Suppressor macrophage treated with lipopolysaccharide for 1 hour (primary cell): ENCODE data around the gene POLR3GL.
"Not testable (repeated sequence)": the region's sequence is repeated elsewhere in the genome, so short reads cannot be mapped to it uniquely, and the experiment has no call there.

Experiments used
- DNase-seq, 3 donors: peaks; one replicate each; pipeline ENCODE4 v3.0.0-alpha.2; 2020 to 2022

POLR3GL gene

GRCh38 chr1:145964328-145965118 is at the start of gene POLR3GL, which contains the start of gene ANKRD34A:
TSS of gene POLR3GL (plus strand) at chr1:145964690. CDS start at chr1:145974866, 10,176 bp downstream.
TSS of gene ANKRD34A (minus strand) at chr1:145964575. CDS start at chr1:145961759, 2,816 bp downstream.
- DNase-seq, result peak; percentile 93 to 95 (median 94)

GRCh38 chr1:145916745-145917144 is 47.7 kb upstream of the POLR3GL start:
- DNase-seq, result no peak

GRCh38 chr1:145917595-145917994 is 46.9 kb upstream of the POLR3GL start:
- DNase-seq, result peak in 1 of 3 donors; percentile 6

GRCh38 chr1:145918144-145918991 is 46.1 kb upstream of the POLR3GL start, which contains the start of gene PEX11B:
TSS of gene PEX11B (minus strand) at chr1:145918717. CDS start at chr1:145918688, 29 bp downstream.
- peak; percentile 91 to 94 (median 94) for DNase-seq

- peak; percentile 48 to 61 (median 55) for DNase-seq
These were observed 45.2 kb upstream of the POLR3GL start for GRCh38 chr1:145918992-145919939.

- DNase-seq, result not testable (repeated sequence)
These were observed 44.2 kb upstream of the POLR3GL start for GRCh38 chr1:145920297-145920696.

GRCh38 chr1:145922266-145922665 is 42.2 kb upstream of the POLR3GL start:
- no peak for DNase-seq

GRCh38 chr1:145926686-145927062 is 37.8 kb upstream of the POLR3GL start:
- peak in 1 of 3 donors; percentile 12 for DNase-seq

- peak; percentile 96 to 99 (median 99) for DNase-seq
These were observed 37.2 kb upstream of the POLR3GL start, which contains the start of gene RBM8A for GRCh38 chr1:145927063-145927886. TSS of gene RBM8A (minus strand) at chr1:145927484. CDS start at chr1:145927426, 58 bp downstream.

GRCh38 chr1:145927916-145928643 is 36.4 kb upstream of the POLR3GL start:
- DNase-seq, result no peak

GRCh38 chr1:145932522-145933009 is 31.9 kb upstream of the POLR3GL start:
- DNase-seq, result not testable (repeated sequence)

GRCh38 chr1:145935708-145936107 is 28.8 kb upstream of the POLR3GL start:
- DNase-seq, result no peak

GRCh38 chr1:145936247-145936646 is 28.2 kb upstream of the POLR3GL start:
- peak in 1 of 3 donors; percentile 16 for DNase-seq

- peak; percentile 36 to 51 (median 49) for DNase-seq
These were observed 27.1 kb upstream of the POLR3GL start for GRCh38 chr1:145937436-145937835.

- DNase-seq, result no peak
These were observed 22.1 kb upstream of the POLR3GL start for GRCh38 chr1:145942405-145942804.

GRCh38 chr1:145942871-145943270 is 21.6 kb upstream of the POLR3GL start:
- no peak for DNase-seq

GRCh38 chr1:145944532-145944931 is 20.0 kb upstream of the POLR3GL start:
- DNase-seq, result no peak

GRCh38 chr1:145946477-145946986 is 18.0 kb upstream of the POLR3GL start:
- no peak for DNase-seq

GRCh38 chr1:145947551-145947950 is 16.9 kb upstream of the POLR3GL start:
- DNase-seq, result no peak

GRCh38 chr1:145949219-145949618 is 15.3 kb upstream of the POLR3GL start:
- DNase-seq, result no peak
